Left forelimb (tissue), 1 donor: ENCODE data around the gene ILK.

Experiments used
- DNase-seq: peaks from one replicate; pipeline ENCODE4 v3.0.0-alpha.2; 2018; ENCODE audit warnings: low spot score

Gene ILK

DNA sequence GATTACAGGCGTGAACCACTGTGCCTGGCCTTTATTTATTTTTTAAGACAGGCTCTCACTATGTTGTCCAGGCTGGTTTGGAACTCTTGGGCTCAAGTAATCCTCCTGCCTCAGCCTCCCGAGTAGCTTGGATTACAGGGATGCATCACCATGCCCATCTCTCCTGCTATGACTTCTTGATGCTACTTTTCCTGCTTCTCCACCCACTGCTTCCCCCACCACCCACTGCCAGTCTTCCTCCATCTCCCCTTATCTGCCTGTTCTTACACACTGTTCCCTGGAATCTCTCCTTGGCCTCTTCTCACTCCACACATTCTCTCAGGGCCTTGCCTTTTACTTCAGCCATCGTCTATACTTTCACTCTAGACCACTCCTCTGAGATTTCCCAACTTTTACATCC is 32.9 kb downstream of the ILK start:
- no peak for DNase-seq

DNA sequence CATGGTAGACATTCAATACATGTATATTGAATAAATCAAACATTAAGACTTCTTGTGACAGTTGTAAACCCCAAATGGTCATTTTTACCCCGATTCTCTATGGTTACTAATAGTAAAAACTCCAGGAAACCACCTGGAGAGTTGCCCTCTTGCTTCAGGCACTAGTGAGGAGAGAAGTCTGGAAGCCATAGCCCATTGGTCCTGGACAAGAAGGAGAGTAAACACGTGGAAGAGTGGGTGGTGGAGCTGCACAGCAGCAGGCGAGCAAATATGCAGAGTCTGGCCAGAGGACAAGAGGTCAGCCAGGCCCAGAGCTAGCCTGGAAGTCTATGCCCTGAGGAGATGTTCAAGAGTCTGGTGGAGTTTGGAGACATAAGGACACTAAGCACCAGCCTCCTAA is 34.3 kb downstream of the ILK start:
- DNase-seq, result no peak

GRCh38 chr11:6638429-6638828 is 34.9 kb downstream of the ILK start:
- DNase-seq, result no peak

GRCh38 chr11:6640036-6640984 is 36.7 kb downstream of the ILK start:
- DNase-seq, result no peak

GRCh38 chr11:6640985-6641701 is 37.6 kb downstream of the ILK start:
- DNase-seq, result no peak

DNA sequence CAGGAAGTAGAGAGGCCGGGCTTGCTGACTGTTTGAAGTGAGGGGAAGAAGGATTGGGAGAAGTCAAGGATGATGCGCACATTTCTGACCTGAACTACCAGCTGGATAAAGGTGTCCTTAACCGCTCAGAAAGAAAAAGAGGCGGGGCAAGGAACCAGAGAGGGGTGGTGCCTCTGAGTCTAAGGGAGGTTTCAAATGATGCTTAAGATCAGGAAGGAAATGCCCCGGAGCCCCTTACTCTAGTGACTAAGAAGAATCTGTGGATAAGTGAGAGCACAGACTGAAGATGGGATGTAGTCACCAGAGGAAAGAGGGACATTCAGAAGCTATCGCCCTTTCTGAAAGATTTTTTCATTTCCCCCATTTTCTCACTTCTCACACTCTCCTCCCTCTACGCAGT is 39.4 kb downstream of the ILK start:
- DNase-seq, result peak; percentile 15

GRCh38 chr11:6646071-6646470 is 42.5 kb downstream of the ILK start:
- DNase-seq, result peak; percentile 80

GRCh38 chr11:6646576-6646917 is 43.0 kb downstream of the ILK start:
- peak; percentile 88 for DNase-seq

DNA sequence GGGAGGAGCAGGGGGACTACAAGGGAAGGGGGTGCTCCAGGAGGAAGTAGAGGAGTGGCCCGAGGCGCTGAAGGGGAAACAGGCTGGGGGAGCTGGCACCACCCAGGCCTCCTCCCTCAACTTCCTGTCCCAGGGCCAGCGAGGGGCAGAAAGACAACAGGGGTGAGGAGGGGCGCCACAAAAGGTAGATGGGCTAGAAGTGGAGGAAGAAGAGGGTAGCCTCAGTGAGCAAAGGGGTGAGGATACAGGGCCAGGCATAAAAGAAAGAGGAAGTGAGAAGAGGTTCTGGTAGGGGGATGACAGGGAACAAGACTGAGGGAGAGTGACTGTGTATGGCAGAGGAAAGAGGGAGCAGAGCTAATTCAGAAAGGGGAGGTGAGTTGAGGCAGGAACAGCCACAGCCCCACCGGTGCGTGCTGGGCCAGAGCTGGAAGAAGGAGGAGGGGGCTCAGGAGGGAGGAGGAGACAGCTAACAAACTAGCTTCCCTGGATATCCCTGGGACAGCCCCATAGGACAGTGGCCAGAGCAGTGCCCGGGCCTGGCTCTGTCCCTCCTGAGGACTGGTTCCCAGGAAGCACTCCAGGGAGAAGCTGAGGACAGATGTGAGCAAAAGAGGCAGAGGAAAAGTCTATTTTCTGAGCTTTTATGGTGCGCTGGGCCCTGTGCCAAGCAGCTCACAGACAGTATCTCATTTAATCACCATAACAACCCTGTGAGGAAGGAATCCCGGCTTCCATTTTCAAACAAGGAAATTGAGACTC is 43.5 kb downstream of the ILK start:
- DNase-seq, result peak; percentile 76

- DNase-seq, result peak; percentile 52
These were observed 44.3 kb downstream of the ILK start for GRCh38 chr11:6647836-6648235.

DNA sequence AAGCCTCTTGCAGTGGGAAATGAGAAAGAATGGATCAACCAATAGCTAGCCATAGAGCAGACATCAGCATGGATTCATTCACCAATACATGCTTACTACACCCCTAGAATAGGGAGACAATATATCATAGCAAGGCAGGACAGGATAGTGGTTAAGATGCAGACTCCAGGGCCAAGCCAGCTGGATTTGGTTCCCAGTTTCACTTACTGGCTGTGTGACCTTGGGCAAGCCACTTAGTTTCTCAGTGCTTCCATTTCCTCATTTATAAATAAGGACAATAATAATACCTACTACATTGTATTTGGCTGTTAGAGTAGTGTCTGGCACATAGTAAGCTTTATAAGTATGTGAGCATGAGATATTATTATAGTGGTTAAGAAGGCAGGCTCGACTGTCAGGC is 44.9 kb downstream of the ILK start:
- DNase-seq, result no peak

DNA sequence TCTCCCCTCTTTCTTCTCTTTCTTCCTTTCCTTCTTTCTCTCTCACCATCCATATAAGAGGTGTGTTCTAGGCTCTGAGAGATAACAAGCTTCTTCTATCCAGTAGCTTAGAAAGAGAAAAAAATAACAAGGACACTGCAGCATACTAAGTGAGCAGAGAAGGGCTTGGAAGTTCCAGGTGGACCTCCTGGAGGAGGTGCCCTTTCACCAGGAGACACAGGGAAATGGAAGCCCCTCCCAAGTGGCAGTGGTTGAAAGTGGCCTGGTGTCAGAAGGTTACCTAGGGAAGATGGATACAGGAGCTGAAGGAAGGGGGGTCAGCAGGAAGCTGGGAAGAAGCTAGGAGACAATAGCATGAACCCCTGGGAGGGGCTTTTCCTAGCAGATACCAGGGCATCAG is 46.5 kb downstream of the ILK start:
- no peak for DNase-seq

DNA sequence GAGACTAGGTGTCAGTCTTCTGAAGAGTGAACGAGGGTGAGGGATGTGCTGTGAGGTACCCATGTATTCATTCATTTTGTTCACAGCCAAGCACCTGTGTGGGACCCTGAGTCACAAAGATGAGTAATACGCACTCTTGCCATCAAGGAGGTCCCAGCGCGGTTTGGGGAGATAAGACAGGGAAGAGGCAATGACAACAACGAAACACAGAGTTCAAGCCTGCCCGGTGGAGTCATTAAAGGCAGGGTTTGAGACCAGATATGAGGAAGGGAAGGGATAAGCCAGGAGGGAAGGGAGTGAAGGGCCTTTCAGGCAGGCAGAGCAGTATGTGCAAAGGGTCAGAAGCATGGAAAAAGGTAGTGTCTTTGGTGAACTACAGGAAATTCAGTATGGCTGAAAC is 47.4 kb downstream of the ILK start:
- DNase-seq, result no peak

- no peak for DNase-seq
These were observed 48.6 kb downstream of the ILK start for GRCh38 chr11:6652182-6652581.

DNA sequence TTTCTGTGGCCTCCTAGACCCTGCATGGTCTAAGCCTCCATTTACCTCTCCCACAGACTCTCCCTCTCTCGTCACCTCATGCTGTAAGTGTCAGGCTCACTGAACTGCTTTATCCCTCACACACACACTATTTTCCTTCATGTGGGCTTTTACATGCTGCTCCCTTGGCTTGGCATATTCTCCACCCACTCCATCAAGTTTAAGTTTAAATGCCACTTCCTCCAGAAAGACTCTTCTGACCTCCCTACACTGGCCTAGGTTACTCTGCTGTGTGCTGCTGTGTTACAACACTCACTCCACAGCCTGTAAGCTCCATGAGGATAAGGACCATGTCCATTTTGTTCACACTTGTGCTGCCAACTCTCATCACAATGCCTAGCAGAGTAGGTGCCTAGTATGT is 49.5 kb downstream of the ILK start:
- DNase-seq, result no peak

DNA sequence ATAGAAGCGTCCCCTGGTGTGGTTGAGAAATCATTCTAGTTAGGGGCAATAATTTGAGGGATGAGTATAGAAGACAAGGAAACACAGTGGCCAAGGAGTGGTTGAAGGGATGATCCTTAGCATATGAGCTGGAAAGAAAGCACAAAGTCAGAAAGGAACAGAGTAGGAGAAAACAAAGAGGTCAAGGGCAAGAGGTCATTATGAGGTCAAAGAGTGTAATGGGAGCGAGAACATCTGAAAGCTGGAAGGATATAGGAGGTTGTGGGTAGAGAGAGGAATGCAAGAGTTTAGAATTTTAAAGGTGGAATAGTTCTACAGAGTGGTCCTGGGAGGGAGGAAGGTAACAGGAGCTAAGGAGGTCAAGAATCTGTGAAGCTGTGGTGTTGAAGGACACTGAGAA is 50.1 kb downstream of the ILK start:
- DNase-seq, result no peak

DNA sequence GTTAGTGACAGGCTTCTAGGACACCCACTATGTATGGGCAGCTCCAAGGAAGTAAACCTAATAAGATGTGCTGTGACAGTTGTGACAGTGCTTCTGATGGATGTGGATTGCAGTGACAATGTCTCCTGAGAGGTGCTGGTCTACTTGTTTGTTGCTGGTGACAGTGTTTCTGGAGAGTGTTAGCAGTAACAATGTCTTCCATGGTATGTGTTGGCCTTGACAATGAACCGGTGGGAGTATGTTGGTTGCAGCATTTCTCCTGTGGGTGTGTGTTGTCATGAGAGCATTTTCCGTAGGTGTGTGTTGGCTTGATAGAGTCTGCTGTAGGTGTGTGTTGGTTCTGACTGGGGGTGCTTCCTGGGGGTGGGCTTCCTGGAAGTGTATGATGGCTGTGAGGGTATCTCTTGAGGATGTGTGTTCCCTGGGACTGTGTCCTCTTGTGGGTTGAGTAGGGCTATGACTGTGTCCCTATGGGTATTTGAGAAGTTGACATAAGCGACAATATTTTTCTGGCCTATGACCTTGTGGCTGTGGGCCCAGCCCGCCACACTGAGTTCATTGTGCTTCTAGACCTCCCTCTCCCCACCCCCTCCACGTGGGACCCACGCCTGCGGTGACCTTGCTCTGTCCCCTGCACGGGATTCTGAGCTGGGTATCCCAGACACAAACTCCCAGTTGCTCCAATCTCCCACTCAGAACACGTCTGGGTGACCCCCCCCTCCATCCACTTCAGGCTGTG is 50.9 kb downstream of the ILK start:
- no peak for DNase-seq

- peak; percentile 78 for DNase-seq
These were observed 51.6 kb downstream of the ILK start for GRCh38 chr11:6655020-6655789.

DNA sequence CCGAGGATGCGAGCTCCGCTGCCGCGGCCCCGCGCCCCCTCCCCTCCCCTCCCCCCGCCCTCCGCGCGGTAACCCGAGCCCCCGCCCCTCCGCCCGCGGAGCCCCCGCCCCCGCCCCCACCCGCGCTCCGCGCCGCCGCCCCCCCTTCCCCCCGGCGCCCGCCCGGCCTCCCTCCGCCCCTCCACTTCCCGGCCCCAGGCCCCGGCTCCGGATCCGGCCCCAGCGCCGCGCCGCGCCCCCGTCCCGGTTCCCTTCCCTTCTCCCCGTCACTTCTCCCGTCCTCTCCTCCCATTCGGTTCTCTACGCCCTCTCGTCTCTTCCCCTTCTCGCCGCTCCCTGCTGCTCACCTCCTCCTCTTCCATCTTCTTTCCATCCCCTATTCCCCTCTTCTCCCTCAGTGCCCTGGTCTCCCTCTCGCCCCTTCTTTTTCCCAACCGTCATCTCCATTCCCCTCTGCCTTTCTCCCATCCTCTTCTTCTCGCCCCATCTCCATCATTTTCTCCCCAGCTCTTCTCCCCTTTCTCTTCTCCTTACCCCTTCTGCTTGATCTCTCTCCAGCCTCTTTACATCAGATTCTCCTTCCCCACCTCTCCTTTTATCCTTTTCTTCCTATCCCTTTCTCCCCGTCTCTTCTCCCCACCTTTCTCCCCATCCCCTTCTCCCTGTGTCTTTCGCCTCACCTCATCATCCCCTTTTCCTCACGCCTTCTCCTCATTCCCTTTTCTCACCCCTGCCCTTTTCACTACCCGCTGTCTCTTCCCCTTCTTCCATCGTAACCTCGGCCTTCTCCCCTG is 52.4 kb downstream of the ILK start, which contains the start of gene DCHS1:
Gene DCHS1 (minus strand): TSS at position 20 of the 794 bp plus-strand sequence. CDS start 14,196 bp downstream, outside the sequence.
- DNase-seq, result peak; percentile 82

GRCh38 chr11:6656584-6656915 is 53.0 kb downstream of the ILK start:
- DNase-seq, result no peak
